ENCODE measurements around the gene GTF2H3. TPM values are rescaled to one million over a fixed set of nuclear protein-coding genes. Genes with fewer than 3 reads are reported as not detected.

Gene GTF2H3
- total and polyA plus RNA-seq, 2 experiments from 2014 or later: 10.5 to 27.7 TPM

DNA sequence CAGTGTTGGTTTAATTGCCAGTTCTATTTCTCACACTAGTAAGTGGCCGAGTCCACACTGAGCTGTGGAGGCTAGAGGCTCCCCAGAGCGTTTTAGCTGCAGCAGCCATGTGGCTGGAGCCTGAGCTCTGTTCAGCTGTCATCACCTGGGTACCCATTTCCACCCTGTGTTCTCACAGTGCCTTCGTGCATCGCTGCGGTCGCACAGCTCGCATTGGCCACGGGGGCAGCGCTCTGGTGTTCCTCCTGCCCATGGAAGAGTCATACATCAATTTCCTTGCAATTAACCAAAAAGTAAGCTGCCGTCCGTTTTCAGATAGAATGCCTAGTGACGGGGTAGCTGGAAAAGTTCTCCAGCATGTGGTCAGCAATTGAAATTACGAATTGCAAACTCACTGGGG is 16.0 kb upstream of the GTF2H3 start (continued):
- TF ChIP-seq, protein P1, sequence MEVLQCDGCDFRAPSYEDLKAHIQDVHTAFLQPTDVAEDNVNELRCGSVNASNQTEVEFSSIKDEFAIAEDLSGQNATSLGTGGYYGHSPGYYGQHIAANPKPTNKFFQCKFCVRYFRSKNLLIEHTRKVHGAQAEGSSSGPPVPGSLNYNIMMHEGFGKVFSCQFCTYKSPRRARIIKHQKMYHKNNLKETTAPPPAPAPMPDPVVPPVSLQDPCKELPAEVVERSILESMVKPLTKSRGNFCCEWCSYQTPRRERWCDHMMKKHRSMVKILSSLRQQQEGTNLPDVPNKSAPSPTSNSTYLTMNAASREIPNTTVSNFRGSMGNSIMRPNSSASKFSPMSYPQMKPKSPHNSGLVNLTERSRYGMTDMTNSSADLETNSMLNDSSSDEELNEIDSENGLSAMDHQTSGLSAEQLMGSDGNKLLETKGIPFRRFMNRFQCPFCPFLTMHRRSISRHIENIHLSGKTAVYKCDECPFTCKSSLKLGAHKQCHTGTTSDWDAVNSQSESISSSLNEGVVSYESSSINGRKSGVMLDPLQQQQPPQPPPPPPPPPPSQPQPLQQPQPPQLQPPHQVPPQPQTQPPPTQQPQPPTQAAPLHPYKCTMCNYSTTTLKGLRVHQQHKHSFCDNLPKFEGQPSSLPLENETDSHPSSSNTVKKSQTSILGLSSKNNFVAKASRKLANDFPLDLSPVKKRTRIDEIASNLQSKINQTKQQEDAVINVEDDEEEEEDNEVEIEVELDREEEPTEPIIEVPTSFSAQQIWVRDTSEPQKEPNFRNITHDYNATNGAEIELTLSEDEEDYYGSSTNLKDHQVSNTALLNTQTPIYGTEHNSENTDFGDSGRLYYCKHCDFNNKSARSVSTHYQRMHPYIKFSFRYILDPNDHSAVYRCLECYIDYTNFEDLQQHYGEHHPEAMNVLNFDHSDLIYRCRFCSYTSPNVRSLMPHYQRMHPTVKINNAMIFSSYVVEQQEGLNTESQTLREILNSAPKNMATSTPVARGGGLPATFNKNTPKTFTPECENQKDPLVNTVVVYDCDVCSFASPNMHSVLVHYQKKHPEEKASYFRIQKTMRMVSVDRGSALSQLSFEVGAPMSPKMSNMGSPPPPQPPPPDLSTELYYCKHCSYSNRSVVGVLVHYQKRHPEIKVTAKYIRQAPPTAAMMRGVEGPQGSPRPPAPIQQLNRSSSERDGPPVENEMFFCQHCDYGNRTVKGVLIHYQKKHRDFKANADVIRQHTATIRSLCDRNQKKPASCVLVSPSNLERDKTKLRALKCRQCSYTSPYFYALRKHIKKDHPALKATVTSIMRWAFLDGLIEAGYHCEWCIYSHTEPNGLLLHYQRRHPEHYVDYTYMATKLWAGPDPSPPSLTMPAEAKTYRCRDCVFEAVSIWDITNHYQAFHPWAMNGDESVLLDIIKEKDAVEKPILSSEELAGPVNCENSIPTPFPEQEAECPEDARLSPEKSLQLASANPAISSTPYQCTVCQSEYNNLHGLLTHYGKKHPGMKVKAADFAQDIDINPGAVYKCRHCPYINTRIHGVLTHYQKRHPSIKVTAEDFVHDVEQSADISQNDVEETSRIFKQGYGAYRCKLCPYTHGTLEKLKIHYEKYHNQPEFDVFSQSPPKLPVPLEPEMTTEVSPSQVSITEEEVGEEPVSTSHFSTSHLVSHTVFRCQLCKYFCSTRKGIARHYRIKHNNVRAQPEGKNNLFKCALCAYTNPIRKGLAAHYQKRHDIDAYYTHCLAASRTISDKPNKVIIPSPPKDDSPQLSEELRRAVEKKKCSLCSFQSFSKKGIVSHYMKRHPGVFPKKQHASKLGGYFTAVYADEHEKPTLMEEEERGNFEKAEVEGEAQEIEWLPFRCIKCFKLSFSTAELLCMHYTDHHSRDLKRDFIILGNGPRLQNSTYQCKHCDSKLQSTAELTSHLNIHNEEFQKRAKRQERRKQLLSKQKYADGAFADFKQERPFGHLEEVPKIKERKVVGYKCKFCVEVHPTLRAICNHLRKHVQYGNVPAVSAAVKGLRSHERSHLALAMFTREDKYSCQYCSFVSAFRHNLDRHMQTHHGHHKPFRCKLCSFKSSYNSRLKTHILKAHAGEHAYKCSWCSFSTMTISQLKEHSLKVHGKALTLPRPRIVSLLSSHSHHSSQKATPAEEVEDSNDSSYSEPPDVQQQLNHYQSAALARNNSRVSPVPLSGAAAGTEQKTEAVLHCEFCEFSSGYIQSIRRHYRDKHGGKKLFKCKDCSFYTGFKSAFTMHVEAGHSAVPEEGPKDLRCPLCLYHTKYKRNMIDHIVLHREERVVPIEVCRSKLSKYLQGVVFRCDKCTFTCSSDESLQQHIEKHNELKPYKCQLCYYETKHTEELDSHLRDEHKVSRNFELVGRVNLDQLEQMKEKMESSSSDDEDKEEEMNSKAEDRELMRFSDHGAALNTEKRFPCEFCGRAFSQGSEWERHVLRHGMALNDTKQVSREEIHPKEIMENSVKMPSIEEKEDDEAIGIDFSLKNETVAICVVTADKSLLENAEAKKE (CRISPR knock-in tag; IDR thresholded peaks at IDR 0.05): no peak
- TF ChIP-seq POLR2AphosphoS5 (IDR thresholded peaks at IDR 0.05; ENCODE audit: low read depth) (no peak), CREB1 (CRISPR knock-in tag; IDR thresholded peaks at IDR 0.05; ENCODE audit: low read depth) (no peak), ZNF331 (CRISPR knock-in tag; IDR thresholded peaks at IDR 0.05; ENCODE audit: low read depth) (no peak), ZNF114 (CRISPR knock-in tag; IDR thresholded peaks at IDR 0.05) (no peak)
- TF ChIP-seq, protein P2, sequence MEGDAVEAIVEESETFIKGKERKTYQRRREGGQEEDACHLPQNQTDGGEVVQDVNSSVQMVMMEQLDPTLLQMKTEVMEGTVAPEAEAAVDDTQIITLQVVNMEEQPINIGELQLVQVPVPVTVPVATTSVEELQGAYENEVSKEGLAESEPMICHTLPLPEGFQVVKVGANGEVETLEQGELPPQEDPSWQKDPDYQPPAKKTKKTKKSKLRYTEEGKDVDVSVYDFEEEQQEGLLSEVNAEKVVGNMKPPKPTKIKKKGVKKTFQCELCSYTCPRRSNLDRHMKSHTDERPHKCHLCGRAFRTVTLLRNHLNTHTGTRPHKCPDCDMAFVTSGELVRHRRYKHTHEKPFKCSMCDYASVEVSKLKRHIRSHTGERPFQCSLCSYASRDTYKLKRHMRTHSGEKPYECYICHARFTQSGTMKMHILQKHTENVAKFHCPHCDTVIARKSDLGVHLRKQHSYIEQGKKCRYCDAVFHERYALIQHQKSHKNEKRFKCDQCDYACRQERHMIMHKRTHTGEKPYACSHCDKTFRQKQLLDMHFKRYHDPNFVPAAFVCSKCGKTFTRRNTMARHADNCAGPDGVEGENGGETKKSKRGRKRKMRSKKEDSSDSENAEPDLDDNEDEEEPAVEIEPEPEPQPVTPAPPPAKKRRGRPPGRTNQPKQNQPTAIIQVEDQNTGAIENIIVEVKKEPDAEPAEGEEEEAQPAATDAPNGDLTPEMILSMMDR (conservative IDR thresholded peaks at IDR 0.05; ENCODE audit: low read depth in 2 of 2): no peak
- TF ChIP-seq, protein P3, sequence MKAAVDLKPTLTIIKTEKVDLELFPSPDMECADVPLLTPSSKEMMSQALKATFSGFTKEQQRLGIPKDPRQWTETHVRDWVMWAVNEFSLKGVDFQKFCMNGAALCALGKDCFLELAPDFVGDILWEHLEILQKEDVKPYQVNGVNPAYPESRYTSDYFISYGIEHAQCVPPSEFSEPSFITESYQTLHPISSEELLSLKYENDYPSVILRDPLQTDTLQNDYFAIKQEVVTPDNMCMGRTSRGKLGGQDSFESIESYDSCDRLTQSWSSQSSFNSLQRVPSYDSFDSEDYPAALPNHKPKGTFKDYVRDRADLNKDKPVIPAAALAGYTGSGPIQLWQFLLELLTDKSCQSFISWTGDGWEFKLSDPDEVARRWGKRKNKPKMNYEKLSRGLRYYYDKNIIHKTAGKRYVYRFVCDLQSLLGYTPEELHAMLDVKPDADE (IDR thresholded peaks at IDR 0.05): no peak

Data from GM23338 (cell line).